Activated T-cell treated with anti-CD3 and anti-CD28 coated beads, Interleukin-2, amount 50 U/mL, for 72 hours (primary cell): ENCODE measurements around the gene CAPN15. TPM values are rescaled to one million over a fixed set of nuclear protein-coding genes. Genes with fewer than 3 reads are reported as not detected.

Source experiments
- ATAC-seq, 2 donors: fragments of 150-1000 bp; cut with Tn5 transposase; replicated peaks in 1 of 2; 2 replicates each; pipeline ENCODE4 v1.10.0; 2021; ENCODE audit warnings: moderate library complexity in 2 of 2, mild to moderate bottlenecking in 1 of 2
- DNase-seq, 2 donors: peaks; one replicate each; pipeline ENCODE4 v3.0.0; 2021 to 2022; ENCODE audit warnings: mixed read lengths in 1 of 2
- H3K27ac Mint-ChIP-seq: one replicate; pipeline ENCODE4 v1.8.0; 2022; ENCODE audit warnings: mild to moderate bottlenecking, moderate library complexity, mixed read lengths
- H3K27me3 Mint-ChIP-seq: one replicate; pipeline ENCODE4 v1.8.0; 2022; ENCODE audit warnings: low read depth, mixed read lengths
- H3K36me3 Mint-ChIP-seq, 2 donors: one replicate each; pipeline ENCODE4 v1.8.0; 2022; ENCODE audit warnings: mixed read lengths in 2 of 2, mild to moderate bottlenecking in 1 of 2; ENCODE audit not compliant: insufficient read depth in 2 of 2
- H3K4me1 Mint-ChIP-seq: one replicate; pipeline ENCODE4 v1.8.0; 2022; ENCODE audit warnings: low read depth, mixed read lengths
- H3K4me3 Mint-ChIP-seq, 2 donors: one replicate each; pipeline ENCODE4 v1.8.0; 2022; ENCODE audit warnings: mild to moderate bottlenecking in 2 of 2, mixed read lengths in 2 of 2, moderate library complexity in 2 of 2
- H3K9me3 Mint-ChIP-seq, 2 donors: one replicate each; pipeline ENCODE4 v1.8.0; 2022; ENCODE audit warnings: mixed read lengths in 2 of 2
- total RNA-seq, 2 donors: library from RNA; stranded (reverse); gene quantifications; one replicate each; pipeline ENCODE4 v1.2.3, GENCODE V29; 2022

The CAPN15 gene
- total RNA-seq, 2 donors from 2014 or later, result 46.6 to 58.5 TPM

GRCh38 chr16:603933-604332 is 76.4 kb downstream of the CAPN15 start:
- no peak overlapping the region for H3K27ac Mint-ChIP-seq
- no peak for ATAC-seq

More at GRCh38 chr16:603933-604332, 76.4 kb downstream of the CAPN15 start:
- H3K4me1 Mint-ChIP-seq, result peaks cover 35% of the 10 kb centered on the region
- H3K36me3 Mint-ChIP-seq, result peaks cover 0 to 2% of the 10 kb centered on the region in 2 donors
- H3K27me3 Mint-ChIP-seq, result no peaks in the 10 kb centered on the region
- H3K9me3 Mint-ChIP-seq, result no peaks in the 10 kb centered on the region
- no peak overlapping the region for H3K4me3 Mint-ChIP-seq
- DNase-seq, result no peak

Other genes with a start within 250 kb of the CAPN15 start
- gene ARHGDIG, start 247.1 kb upstream of the CAPN15 start, total RNA-seq, result under 1 TPM; 0.48 to 0.97 TPM
- gene PDIA2, start 244.5 kb upstream of the CAPN15 start, total RNA-seq, result under 1 TPM in 1 of 2 donors, not detected in 1; 0.42 TPM
- gene AXIN1, start 175.0 kb upstream of the CAPN15 start, total RNA-seq, result 10 to 100 TPM; 28.8 to 29.4 TPM
- 10 to 100 TPM; 54.5 to 73.2 TPM for gene MRPL28, start 157.2 kb upstream of the CAPN15 start, total RNA-seq
- 10 to 100 TPM; 29.7 to 39.7 TPM for gene PGAP6, start 145.7 kb upstream of the CAPN15 start, total RNA-seq
- 10 to 100 TPM; 24.6 to 27.6 TPM for gene NME4, start 130.5 kb upstream of the CAPN15 start, total RNA-seq
- 10 to 100 TPM in 1 of 2 donors, 1 to 10 TPM in 1; 7.5 to 10.6 TPM for gene DECR2, start 125.8 kb upstream of the CAPN15 start, total RNA-seq
- 10 to 100 TPM; 39.7 to 40.5 TPM for gene RAB11FIP3, start 102.1 kb upstream of the CAPN15 start, total RNA-seq
- under 1 TPM in 1 of 2 donors, not detected in 1; 0.10 TPM for gene PRR35, start 32.7 kb downstream of the CAPN15 start, total RNA-seq
- gene NHLRC4, start 39.3 kb downstream of the CAPN15 start, total RNA-seq, result 1 to 10 TPM; 1.4 TPM
- gene PIGQ, start 42.3 kb downstream of the CAPN15 start, total RNA-seq, result 10 to 100 TPM; 18.2 to 22.4 TPM
- gene RAB40C, start 62.4 kb downstream of the CAPN15 start, total RNA-seq, result 10 to 100 TPM; 15.0 to 15.3 TPM
- under 1 TPM; 0.49 to 0.72 TPM for gene WFIKKN1, start 103.3 kb downstream of the CAPN15 start, total RNA-seq
- gene METTL26, start 108.6 kb downstream of the CAPN15 start, total RNA-seq, result 10 to 100 TPM; 55.4 to 57.4 TPM
- 10 to 100 TPM; 27.9 to 34.4 TPM for gene MCRIP2, start 114.1 kb downstream of the CAPN15 start, total RNA-seq
- 10 to 100 TPM; 40.3 to 47.7 TPM for gene WDR90, start 121.7 kb downstream of the CAPN15 start, total RNA-seq
- gene RHOT2, start 140.4 kb downstream of the CAPN15 start, total RNA-seq, result 100 to 1,000 TPM; 110 to 115 TPM
- 1 to 10 TPM; 3.5 to 5.8 TPM for gene RHBDL1, start 148.0 kb downstream of the CAPN15 start, total RNA-seq
- 10 to 100 TPM; 53.6 to 70.4 TPM for gene STUB1, start 152.7 kb downstream of the CAPN15 start, total RNA-seq
- 10 to 100 TPM; 15.7 to 20.7 TPM for gene JMJD8, start 156.6 kb downstream of the CAPN15 start, total RNA-seq
- gene WDR24, start 162.7 kb downstream of the CAPN15 start, total RNA-seq, result 10 to 100 TPM; 20.5 to 22.9 TPM
- gene FBXL16, start 178.1 kb downstream of the CAPN15 start, total RNA-seq, result 1 to 10 TPM; 8.8 TPM
- 10 to 100 TPM; 11.1 to 11.7 TPM for gene METRN, start 187.4 kb downstream of the CAPN15 start, total RNA-seq
- gene ANTKMT, start 193.4 kb downstream of the CAPN15 start, total RNA-seq, result 10 to 100 TPM; 36.4 to 36.9 TPM
- gene CCDC78, start 198.7 kb downstream of the CAPN15 start, total RNA-seq, result 1 to 10 TPM; 3.0 to 3.9 TPM
- gene HAGHL, start 199.4 kb downstream of the CAPN15 start, total RNA-seq, result 10 to 100 TPM; 11.4 to 17.6 TPM
- 10 to 100 TPM; 38.0 to 40.6 TPM for gene CIAO3, start 213.3 kb downstream of the CAPN15 start, total RNA-seq
- not detected for gene MSLN, start 233.0 kb downstream of the CAPN15 start, total RNA-seq